HG02678 (cell line): ENCODE measurements around the gene SSX5.
"Not testable (repeated sequence)": the region's sequence is repeated elsewhere in the genome, so short reads cannot be mapped to it uniquely, and the experiment has no call there.

Source experiments
- ATAC-seq: cut with Tn5 transposase; IDR thresholded peaks from one replicate; pipeline ENCODE4 v1.9.1; 2021; ENCODE audit warnings: mild to moderate bottlenecking, moderate library complexity; ENCODE audit not compliant: unreplicated experiment

The SSX5 gene, protein sequence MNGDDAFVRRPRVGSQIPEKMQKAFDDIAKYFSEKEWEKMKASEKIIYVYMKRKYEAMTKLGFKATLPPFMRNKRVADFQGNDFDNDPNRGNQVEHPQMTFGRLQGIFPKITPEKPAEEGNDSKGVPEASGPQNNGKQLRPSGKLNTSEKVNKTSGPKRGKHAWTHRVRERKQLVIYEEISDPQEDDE

DNA sequence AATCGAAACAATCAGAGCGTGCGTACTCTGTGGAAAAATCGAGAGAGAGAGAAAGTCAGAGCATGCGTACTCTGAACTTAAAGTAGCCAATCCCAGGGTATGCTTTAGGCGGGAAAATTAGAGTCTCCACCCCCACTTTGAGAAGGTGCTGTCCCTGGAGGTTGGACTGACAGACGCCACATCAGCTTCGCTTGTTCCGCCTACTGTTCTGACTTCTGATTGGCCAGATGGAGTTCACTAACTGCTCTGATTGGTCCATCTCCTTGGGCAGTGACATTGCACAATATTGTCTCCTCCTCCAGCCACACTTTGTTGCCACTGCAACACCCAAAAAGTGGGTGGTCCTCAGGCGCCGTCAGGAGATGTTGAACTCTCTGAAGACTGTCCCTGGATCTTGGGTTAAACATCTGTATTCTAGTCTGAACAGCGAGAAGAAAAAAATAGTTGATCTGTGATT is at the start of gene SSX5:
SSX5 (minus strand) TSS at position 51 of the 457 bp plus-strand sequence. CDS start 1,437 bp downstream, outside the sequence.
- no peak for ATAC-seq

DNA sequence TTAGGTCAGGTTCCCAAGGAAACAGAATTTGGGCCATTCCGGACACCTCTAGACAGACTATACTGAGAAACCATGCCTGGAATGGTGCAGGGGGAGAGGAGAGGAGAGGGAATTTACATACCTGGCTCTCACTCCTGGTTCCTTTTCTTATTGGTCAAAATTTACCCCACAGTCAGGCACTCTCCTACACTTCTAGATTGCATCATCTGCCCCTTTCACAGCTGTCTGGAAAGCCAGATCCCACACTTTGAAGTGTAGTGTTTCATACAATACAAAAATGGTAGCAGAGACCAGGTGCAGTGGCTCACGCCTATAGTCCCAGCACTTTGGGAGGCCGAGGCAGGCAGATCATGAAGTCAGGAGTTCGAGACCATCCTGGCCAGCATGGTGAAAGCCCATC is 27.6 kb upstream of the SSX5 start:
- not testable (repeated sequence) for ATAC-seq

DNA sequence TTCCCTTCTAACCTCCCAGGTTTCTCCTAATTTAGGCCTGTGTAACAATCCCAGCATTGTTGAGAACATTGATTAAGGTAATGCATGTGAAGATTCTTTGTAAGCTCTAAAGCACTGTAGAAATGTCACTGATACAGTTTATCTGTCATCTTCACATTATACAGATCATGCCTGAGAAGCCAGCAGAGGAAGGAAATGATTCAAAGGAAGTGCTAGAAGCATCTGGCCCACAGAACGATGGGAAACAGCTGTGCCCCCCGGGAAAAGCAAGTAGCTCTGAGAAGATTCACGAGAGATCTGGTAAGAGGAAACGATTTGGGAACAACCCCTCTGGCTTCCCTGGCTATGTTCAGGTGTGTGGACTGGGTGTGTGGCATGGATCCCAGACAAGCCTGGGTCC is 17.7 kb upstream of the SSX5 start:
- not testable (repeated sequence) for ATAC-seq

DNA sequence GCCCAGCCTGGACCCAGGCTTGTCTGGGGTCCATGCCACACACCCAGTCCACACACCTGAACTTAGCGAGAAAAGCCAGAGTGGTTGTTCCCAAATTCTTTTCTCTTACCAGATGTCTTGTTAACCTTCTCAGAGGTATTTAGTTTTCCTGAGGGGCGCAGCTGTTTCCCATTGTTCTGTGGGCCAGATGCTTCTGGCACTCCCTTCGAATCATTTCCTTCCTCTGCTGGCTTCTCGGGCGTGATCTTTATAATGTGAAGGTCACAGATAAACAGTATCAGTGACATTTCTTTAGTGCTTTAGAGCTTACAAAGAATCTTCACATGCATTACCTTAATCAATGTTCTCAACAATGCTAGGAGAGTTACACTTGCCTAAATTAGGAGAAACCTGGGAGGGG is 6.6 kb downstream of the SSX5 start:
- not testable (repeated sequence) for ATAC-seq

DNA sequence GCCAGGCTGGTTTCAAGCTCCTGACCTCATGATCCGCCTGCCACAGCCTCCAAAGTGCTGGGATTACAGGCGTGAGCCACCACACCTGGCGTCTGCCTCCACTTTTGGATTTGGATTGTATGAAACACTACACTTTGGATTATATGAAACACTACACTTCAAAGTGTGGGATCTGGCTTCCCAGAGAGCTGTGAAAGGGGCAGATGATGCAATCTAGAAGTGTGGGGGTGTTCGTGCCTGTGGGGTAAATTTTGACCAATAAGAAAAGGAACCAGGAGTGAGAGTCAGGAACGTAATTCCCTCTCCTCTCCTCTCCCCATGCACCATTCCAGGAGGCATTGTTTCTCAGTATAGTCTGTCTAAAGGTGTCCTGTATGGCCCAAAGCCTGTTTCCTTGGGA is 14.7 kb downstream of the SSX5 start:
- not testable (repeated sequence) for ATAC-seq

DNA sequence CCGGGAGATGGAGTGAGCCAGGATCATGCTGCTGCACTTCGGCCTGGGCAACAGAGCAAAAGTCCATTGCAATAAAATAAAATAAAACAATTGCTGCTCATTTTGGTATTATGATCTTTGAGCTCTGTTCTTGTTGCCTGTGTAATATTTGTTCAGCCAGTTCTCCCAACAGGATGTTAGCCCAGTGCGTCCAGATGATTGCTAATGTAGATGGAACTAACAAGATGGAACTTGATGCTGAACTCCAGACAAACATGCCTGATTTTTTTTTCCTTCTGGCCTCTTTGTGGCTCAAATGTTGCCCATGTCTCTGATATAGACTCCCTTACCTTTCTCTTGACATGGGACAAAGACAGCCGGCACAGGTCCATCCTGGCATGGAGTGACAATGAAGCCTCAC is 15.8 kb downstream of the SSX5 start:
- no peak for ATAC-seq

DNA sequence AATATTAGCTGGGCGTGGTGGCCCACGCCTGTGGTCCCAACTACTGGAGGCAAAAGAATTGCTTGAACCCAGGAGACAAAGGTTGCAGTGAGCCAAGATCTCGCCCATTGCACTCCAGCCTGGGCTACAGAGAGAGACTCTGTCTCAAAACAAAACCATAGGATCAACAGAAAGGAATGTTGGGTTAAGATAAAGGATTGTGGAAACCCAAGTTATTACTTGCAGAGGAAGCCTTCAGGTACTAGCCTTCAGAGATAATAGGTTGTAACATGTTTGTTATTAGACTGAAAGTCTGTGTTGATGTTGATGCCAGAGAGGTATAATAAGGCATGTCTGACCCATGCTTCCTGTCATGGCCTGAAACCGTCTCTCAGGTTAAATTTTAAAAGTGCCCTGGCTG is 16.9 kb downstream of the SSX5 start:
- no peak for ATAC-seq

DNA sequence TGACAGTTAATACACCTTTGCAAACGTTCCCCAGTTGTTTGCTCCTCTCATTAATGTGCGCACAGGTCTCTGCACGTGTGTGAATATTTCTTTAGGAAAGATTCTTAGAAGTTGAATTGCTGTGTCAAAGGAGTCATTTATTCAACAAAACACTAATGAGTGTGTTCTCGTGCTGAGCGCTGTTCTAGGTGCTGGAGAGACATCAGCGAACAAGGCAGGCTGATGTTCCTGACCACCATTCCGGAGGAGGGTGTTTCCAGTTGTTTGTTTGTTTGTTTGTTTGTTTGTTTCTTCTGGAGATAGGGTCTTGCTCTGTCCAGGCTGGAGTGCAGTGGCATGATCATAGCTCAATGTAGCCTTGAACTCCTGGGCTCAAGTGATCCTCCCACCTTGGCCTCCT is 30.3 kb downstream of the SSX5 start:
- ATAC-seq: not testable (repeated sequence)

DNA sequence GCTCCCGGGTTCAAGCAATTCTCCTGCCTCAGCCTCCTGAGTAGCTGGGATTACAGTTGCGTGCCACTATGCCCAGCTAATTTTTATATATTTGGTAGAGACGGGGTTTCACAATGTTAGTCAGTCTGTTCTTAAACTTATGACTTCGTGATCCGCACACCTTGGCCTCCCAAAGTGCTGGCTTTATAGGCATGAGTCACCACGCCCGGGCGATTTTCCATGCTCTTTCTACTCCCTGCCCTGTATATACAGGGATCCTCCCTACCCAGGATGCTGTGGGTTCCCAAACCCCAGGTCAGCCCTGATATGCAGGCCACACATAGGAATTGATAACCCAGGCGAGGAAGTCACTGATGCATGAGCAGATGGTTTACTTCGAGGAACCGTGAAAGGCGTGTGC is 31.4 kb downstream of the SSX5 start:
- no peak for ATAC-seq

DNA sequence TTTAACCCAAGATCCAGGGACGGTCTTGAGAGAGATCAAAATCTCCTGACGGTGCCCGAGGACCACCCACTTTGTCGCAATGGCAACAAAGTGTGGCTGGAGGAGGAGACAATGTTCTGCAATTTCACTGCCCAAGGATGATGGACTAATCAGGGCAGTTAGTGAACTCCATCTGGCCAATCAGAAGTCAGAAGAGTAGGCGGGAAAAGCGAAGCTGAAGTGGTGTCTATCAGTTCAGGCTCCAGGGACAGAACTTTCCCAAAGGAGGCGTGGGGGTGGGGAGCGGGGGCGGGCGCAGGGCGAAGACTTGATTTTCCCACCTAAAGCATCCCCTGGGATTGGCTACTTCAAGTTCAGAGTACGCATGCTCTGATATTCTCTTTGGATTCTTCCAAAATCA is 40.6 kb downstream of the SSX5 start:
- no peak for ATAC-seq

DNA sequence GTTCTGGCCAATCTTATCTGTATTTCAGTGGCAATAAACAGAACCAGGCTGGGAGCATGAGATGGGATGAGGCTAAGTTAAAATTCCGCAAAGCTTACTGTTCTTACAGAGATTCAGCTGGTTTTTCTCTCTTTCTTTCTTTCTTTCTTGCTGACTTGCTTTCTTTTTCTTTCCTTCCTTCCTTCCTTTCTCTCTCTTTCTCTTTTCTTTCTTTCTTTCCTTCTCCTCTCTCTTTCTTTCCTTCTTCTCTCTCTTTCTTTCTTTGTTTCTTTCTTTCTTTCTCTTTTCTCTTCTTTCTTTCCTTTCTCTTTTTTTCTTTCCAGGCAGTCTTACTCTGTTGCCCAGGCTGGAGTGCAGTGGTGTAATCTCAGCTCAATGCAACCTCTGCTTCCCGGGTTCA is 41.8 kb downstream of the SSX5 start:
- no peak for ATAC-seq

DNA sequence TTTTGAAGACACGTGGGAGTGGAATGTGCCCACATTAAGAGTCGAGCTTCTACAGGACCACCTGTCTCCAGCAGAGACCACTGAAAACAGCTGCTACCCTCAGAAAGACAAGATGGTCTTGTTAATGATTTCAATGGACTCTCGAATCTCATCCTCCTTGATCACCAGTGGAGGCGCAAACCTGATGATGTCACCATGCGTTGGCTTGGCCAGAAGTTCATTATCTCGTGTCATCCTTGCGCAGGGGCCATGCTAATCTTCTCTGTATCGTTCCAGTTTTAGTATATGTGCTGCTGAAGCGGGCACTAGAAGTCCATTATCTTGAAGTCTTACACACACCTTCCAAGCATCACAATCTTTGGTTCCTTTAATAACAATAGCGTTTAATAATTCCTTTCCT is 42.8 kb downstream of the SSX5 start:
- no peak for ATAC-seq

DNA sequence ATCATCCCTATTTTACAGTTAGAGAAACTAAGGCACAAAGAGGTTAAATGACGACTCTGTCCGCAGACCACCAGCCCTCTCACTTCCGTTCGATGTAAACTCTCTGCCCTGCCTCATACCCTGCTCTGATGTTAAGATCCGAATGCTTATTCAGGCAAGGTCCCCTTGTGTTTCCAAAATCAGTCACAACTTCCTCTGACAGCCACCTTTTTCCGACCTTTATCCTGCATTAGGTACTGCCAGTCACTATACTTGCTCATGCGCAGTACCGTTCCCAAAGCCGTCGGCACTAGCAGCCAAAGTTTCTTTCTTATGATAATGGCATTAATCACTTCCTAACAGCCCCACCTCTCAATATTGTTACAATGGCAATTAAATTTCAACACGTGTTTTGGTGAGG is 53.9 kb downstream of the SSX5 start:
- ATAC-seq: not testable (repeated sequence)

DNA sequence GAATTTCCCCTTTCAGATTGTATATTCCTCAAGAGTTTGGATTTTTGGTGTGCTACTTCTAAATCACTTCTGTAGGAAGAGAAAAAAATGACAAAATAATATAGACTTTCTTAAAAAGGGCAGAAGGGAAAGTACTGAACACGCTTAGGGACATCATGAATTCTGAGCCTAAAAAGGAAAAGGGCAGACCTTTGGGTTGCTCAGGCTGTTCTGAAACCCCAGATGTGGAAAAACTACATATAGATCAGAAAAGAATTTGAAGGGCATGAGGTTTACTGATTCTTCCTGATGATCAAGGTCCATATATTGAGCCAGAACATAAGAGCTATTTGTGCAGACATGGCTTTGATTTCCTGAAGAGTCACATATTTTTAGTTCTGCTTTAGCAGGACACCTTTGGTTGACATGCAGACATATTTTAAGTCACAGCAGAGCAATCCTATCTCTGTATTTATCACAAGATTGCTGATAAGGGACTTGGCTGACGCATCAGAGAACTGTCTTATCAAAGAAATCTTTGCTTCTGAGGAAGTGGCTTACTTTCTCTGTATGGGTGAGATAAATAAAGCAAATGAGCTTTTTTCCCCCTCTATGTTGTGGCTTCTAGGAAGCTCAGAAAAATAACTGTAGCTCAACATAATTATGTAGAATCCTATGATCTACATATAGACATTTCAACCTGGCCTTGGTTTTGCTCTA is 54.6 kb downstream of the SSX5 start:
- not testable (repeated sequence) for ATAC-seq

DNA sequence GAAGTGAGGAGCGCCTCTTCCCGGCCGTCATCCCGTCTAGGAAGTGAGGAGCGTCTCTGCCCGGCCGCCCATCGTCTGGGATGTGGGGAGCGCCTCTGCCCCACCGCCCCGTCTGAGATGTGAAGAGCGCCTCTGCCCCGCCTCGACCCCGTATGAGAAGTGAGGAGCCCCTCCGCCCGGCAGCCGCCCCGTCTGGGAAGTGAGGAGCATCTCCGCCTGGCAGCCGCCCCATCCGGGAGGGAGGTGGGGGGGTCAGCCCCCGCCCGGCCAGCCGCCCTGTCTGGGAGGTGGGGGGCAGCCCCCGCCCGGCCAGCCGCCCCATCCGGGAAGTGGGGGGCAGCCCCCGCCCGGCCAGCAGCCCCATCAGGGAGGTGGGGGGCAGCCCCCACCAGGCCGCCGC is 57.5 kb downstream of the SSX5 start:
- not testable (repeated sequence) for ATAC-seq
